Urothelium cell line (cell line): ENCODE measurements around the gene FAM209B.
"Not testable (repeated sequence)": the region's sequence is repeated elsewhere in the genome, so short reads cannot be mapped to it uniquely, and the experiment has no call there.

Experiments used
- DNase-seq: peaks from one replicate; pipeline ENCODE4 v3.0.0; 2011; ENCODE audit warnings: low spot score, mixed read lengths
- FAIRE-seq: peaks from 2 replicates; lab custom pipeline; 2011; peaks lifted over from hg19 to GRCh38; lab: Jason Lieb, UNC

The FAM209B gene

GRCh38 chr20:56532946-56533345 is at the start of gene FAM209B:
TSS of gene FAM209B (plus strand) at chr20:56533246. CDS start at chr20:56533342, 96 bp downstream.
- not testable (repeated sequence) for DNase-seq, FAIRE-seq

DNA sequence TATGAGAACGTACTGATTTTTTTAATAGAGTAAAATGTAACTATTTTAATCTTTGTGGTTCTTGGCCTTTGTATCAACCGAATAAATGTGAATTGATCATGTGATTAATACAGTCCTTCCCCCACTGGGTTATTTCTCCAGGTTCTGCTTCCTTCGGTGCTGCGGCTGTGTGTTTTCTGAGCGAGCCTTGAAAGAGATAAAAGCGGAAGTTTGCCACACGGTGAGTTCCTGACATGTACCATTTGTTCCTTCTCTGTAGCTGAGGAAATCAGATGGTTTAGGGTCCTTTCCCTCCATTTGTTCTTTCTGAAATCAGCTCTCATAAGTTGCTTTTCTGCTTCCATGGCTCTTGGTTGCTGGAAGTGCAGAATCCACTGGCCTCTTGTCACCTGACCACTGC is 49.1 kb upstream of the FAM209B start:
- FAIRE-seq (no peak), DNase-seq (no peak)

- FAIRE-seq = no peak
- DNase-seq = no peak
Observed at GRCh38 chr20:56487216-56487615, 45.8 kb upstream of the FAM209B start.

GRCh38 chr20:56488566-56488965 is 44.5 kb upstream of the FAM209B start:
- DNase-seq (no peak), FAIRE-seq (no peak)

DNA sequence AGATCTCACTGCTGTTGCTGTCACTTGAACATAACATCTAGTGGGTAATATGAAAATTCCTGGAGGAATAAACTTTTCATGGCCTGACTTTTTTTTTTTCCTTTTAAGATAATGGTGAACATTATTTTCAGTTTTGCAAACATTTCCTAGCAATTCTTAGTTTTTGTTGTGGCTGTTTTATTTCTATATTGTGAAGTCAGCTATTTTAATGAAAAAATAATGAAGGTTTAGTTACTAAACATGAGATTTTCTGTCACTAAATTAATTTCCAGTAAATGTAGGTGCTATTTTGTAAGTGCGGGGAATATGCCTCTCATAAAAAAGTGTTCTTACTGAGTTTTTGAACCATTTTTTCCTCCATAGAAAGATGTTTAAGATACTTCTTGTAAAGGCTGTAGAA is 31.9 kb upstream of the FAM209B start:
- no peak for DNase-seq
- FAIRE-seq = no peak

- no peak for FAIRE-seq
- DNase-seq = no peak
Observed at GRCh38 chr20:56503916-56504315, 29.1 kb upstream of the FAM209B start.

DNA sequence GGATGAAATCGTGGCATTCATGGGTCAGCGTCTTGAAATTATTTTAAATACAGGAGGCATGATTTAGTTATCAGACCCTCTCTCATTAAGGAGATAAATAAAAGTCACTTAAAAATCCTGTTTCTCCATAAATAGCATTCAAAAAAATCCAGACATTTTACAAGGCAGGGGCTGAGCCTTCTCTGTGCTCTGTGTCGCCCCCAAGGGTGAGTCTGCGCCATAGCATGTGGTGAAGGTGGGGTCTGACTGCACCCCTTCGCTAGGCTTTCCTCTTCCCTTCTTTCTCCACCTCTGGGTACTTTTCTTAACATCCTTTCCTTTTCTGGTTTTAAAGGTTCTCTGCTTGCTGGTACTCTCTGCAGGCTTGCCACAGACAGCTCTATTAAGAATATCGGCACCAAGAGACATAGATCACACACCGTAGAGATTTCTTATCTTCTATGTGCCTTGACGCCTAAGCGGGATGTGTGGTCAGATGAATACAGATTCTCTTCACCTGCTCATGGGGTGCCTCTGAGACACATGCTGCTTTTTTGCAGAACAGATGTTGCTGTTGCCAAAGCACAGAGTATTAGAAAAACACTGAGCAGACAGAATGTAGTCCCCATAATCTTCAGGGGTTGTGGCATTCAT is 28.6 kb upstream of the FAM209B start:
- FAIRE-seq (no peak), DNase-seq (peak; percentile 32)

DNA sequence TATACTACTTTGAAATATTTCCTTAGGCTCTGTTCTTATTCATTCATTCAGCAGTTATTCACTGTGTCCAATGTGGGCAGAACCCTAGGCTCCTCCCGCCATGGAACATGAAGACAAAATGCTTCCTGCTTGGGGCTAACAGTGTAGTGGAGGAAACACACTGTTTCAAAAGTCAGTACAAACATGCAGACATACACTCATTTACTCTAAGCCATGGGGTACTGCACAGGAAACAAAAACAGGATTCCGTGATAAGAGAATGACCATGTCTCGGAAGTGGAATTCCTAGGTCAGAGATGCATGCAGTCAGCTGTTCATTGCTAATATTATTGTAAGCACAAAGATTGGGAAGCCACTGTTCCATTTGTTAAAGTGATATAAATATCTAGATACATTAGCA is 26.9 kb upstream of the FAM209B start:
- no peak for DNase-seq
- no peak for FAIRE-seq

- DNase-seq (no peak), FAIRE-seq (no peak)
Observed at GRCh38 chr20:56511926-56512325, 21.1 kb upstream of the FAM209B start.

GRCh38 chr20:56513161-56514150 is 19.6 kb upstream of the FAM209B start:
- DNase-seq = no peak

DNA sequence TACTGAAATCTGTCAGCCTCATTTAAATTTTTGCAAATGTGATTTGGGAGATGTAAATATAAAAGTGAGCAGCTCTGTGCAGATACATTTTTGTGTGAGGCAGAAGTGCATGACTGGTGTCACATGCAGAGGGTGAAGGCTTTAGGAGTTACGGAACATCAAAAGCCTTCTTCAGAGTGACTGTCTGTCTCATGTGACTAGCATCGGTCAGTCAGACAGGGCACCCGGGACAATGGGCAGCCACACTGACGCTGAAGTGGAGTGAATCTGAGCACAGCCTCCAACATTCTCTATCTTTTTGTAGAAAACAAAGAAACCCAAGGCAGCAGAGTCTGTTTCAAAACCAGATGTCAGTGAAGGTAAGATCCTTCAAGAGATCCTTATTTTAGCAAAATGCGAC is 16.4 kb upstream of the FAM209B start:
- DNase-seq (no peak), FAIRE-seq (no peak)

More at GRCh38 chr20:56513161-56514150, 19.6 kb upstream of the FAM209B start:
- FAIRE-seq = no peak

DNA sequence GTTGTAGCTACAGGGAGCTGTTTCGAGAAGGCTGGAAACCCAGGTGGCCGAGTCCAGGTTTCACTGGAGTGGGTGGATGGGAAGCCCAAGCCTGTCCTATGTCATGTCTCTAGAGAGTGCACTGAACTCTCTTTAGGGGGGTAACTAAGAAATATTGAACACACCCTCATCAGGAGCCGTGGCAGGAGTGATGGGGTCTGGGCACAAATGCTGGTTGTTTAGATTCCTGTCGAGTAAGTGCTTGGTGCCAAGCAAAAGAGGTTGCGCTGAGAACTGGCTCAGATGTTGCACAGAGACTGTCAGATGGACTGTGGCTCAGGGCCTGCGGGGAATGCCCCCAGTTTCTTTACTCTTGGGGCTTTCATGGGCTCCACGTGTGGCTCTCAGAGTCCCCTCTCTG is 15.8 kb upstream of the FAM209B start:
- DNase-seq = no peak
- no peak for FAIRE-seq

DNA sequence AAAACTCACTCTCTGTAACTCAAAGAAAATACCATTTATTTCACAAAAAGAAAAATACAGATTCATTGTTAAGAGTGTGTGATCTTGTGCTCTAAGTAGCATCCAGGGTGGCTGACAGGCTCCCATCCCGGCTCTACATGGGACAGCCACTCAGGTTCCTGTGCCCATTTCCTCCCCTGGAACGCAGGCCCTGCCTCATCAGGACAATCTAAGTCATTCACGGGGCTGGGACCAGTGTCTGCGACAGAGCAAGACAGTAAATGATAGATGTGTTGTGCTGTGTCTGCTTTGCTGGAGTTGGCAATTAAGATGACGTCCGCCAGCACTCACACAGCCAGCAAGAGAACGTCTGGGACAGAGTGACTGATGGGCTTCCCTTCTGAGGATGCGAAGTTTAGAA is 15.4 kb upstream of the FAM209B start:
- FAIRE-seq (no peak), DNase-seq (no peak)

- DNase-seq (no peak), FAIRE-seq (no peak)
Observed at GRCh38 chr20:56518126-56518525, 14.9 kb upstream of the FAM209B start.

DNA sequence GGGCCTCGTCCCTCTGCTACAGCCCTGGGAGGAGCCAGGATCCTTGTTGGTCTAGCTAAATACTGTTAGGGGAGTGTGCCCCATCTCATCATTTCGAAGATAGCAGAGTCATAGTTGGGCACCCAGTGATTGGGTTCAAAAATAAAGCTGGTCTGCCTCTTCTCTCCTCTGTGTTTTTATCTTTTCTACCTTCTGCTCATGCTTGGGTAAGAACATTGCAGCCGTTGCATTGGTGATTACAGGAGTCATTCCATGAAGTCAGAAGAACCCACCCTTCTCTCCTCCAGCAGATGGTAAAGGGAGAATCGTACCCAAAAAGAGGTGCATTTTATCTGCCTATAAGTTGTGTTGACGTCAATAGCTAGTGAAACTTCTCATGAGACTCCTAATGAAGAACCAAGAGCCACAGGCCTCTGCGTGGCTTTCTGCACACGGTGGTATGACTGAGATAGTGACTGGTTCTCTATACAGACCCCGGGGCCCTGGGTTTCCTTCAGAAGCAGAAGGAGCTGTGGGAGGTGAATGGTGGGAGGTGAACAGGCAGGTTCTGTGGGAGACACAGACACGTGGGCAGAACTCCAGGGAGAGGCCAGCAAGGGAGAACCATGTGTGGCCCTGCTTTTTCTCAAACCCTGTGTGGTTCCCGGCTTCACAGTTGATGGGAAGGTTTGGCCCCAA is 14.2 kb upstream of the FAM209B start:
- no peak for FAIRE-seq
- no peak for DNase-seq

DNA sequence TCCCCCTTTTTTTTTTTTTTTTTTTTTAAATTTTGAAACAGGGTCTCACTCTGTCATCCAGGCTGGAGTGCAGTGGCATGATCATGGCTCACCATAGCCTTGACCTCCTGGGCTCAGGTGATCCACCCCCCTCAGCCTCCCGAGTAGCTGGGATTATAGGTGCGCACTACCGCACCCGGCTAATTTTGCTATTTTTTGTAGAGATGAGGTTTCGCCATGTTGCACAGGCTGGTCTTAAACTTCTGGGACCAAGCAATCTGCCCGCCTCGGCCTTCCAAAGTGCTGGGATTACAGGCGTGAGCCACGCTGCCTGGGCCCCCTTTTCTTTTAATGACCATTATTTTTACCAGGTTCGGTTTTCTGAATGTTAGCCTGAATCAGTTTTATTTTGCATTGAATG is 13.5 kb upstream of the FAM209B start:
- FAIRE-seq (no peak), DNase-seq (no peak)

- no peak for DNase-seq
- no peak for FAIRE-seq
Observed at GRCh38 chr20:56520180-56520579, 12.9 kb upstream of the FAM209B start.

DNA sequence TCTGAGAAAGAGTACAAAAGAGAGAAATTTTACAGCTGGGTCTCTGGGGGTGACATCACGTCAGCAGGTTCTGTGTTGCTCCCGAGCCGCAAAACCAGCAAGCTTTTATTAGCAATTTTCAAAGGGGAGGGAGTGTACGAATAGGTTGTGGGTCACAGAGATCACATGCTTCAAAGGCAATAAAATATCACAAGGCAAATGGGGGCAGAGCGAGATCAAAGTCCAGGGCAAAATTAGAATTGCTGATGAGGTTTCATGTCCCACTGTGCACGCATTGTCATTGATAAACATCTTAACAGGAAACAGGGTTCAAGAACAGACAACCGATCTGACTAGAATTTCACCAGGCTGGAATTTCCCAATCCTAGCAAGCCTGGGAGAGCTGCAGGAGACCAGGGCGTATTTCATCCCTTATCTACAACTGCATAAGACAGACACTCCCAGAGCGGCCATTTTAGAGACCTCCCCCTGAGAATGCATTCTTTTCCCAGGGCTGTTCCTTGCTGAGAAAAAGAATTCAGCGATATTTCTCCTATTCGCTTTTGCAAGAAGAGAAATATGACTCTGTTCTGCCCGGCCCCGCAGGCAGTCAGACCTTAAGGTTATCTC is 12.2 kb upstream of the FAM209B start:
- FAIRE-seq, DNase-seq: not testable (repeated sequence)

DNA sequence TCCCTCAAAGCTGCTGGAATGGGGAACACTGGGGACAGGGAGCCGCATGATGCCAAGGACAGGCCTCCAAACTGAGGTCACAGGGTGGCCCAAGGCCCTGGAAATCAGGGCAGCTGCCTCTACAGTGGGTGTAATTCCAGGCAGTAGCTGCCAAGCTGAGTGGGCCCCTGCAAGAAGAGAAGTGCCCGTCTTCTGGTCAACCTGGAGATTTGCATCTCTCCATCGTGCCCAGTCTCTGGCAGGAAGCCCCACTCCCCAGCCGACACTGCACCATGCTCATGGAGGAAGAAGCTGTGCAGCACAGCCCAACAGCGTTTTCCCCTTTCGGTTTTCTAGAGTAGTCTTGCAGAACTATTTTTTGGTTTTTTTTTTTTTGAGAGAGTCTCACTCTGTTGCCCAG is 10.7 kb upstream of the FAM209B start:
- DNase-seq = no peak
- no peak for FAIRE-seq

- DNase-seq = not testable (repeated sequence)
- FAIRE-seq = peak; percentile 78
Observed at GRCh38 chr20:56524444-56524843, 8.6 kb upstream of the FAM209B start, which contains the start of gene FAM209A. TSS of gene FAM209A (plus strand) at chr20:56524744. CDS start at chr20:56524809, 65 bp downstream.

- DNase-seq (no peak), FAIRE-seq (no peak)
Observed at GRCh38 chr20:56527521-56527920, 5.5 kb upstream of the FAM209B start.
